ENCODE measurements around the gene FNBP1. TPM values are rescaled to one million over a fixed set of nuclear protein-coding genes. Genes with fewer than 3 reads are reported as not detected.

The FNBP1 gene
- total and polyA plus RNA-seq, 2 of the 8 experiments (the other 6 are each of a cell fraction or from before 2014, with no cell fraction given): 7.2 to 40.9 TPM

GRCh38 chr9:129907201-129907600, 135.8 kb downstream of the FNBP1 start (continued):
- TF ChIP-seq CHD7 (IDR thresholded peaks at IDR 0.05; ENCODE audit: insufficient replicate concordance, low read length) (no peak), BRCA1 (IDR thresholded peaks at IDR 0.05; ENCODE audit: low read depth, low read length) (no peak), SIRT6 (IDR thresholded peaks at IDR 0.05; ENCODE audit: low read length) (no peak), RFX5 (IDR thresholded peaks at IDR 0.05; ENCODE audit: borderline replicate concordance, low read depth, low read length) (no peak), CHD1 (IDR thresholded peaks at IDR 0.05; ENCODE audit: low read depth, low read length) (no peak), MAFK (IDR thresholded peaks at IDR 0.05; ENCODE audit: low read depth, low read length) (no peak), TAF1 (IDR thresholded peaks at IDR 0.05; ENCODE audit: low read depth, low read length) (no peak)
